ENCODE results near the gene ZIC3.
"Not testable (repeated sequence)": the region's sequence is repeated elsewhere in the genome, so short reads cannot be mapped to it uniquely, and the experiment has no call there.

Gene ZIC3

DNA sequence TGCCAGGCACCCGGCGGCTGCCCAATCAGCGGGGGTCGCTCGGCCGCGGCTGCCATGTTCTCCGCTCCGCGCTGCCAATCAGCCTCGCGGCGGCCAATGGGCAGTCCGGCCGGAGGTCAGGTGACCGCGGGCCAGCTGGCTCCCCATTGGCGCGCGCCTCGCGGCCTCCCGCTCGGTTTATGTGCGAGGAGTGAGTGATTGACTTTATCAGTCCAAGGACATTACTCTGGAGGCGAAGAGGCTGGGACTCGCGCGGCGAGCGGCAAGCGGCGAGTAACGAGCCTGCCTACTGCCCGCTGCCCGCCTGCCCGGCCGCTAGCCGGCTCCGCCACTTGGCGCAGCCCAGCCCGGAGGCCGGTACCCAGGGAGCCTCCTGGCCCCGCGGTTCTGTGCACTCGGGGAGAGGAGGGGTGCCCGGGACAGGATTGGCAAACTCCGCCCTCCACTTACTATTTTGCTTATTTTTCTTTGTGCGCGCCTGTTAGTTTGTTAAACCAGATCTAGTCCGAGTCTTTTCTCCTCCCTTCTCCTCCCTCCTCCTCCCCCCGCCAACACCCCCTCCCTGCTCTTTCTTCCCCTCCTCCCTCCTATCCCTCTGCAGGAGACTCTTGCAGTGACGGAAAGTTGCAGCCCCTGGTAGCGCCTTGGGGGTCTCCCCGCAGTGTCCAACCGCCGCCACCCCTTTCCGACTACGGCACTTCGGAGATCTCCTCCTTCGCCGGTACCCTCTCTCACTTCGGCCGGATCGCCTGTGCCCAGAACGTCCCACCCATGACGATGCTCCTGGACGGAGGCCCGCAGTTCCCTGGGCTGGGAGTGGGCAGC is at the start of gene ZIC3:
ZIC3 (plus strand) TSS at position 207 of the 825 bp plus-strand sequence; CDS start at position 772, 565 bp downstream.
- H3K9me3 ChIP-seq (ENCODE audit: low read length) = no peaks in the 10 kb centered on the region
- peaks cover 23% of the 10 kb centered on the region for H3K27me3 ChIP-seq (ENCODE audit: insufficient read depth, low read length)
- peak within 1 kb of the TSS; percentile 68 for H2AFZ ChIP-seq (ENCODE audit: low read depth, low read length)
- H3K4me1 ChIP-seq (ENCODE audit: insufficient read depth, low read length) = peaks cover 2% of the 10 kb centered on the region
- no peaks in the 10 kb centered on the region for H3K36me3 ChIP-seq (ENCODE audit: insufficient read depth, low read length)
- H3K4me3 ChIP-seq (ENCODE audit: low read length) = peak within 1 kb of the TSS; percentile 61

DNA sequence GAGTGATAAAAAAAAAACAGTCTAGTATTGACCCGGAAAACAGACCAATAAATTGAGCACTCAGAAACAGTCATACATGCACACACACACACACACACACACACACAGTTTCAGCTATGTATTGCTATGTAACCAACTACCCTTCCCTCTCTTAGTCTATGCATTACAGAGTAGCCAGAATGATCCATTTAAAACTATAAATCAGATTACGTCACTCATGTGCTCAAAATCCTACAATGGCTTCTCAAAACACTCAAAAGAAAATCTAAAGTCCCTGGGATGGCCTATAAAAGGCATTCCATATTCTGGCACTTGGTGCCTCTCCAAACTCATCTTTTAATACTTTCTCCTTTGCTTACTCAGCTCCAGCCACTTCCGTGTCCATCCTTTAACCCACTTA is 46.5 kb upstream of the ZIC3 start:
- Histone ChIP-seq H3K4me3 (ENCODE audit: low read length) (no peak overlapping the region), H2AFZ (ENCODE audit: low read depth, low read length) (no peak overlapping the region), H3K27me3 (ENCODE audit: insufficient read depth, low read length) (peaks cover 10% of the 10 kb centered on the region), H3K4me1 (ENCODE audit: insufficient read depth, low read length) (no peaks in the 10 kb centered on the region), H3K9me3 (ENCODE audit: low read length) (no peaks in the 10 kb centered on the region), H3K36me3 (ENCODE audit: insufficient read depth, low read length) (no peaks in the 10 kb centered on the region)

DNA sequence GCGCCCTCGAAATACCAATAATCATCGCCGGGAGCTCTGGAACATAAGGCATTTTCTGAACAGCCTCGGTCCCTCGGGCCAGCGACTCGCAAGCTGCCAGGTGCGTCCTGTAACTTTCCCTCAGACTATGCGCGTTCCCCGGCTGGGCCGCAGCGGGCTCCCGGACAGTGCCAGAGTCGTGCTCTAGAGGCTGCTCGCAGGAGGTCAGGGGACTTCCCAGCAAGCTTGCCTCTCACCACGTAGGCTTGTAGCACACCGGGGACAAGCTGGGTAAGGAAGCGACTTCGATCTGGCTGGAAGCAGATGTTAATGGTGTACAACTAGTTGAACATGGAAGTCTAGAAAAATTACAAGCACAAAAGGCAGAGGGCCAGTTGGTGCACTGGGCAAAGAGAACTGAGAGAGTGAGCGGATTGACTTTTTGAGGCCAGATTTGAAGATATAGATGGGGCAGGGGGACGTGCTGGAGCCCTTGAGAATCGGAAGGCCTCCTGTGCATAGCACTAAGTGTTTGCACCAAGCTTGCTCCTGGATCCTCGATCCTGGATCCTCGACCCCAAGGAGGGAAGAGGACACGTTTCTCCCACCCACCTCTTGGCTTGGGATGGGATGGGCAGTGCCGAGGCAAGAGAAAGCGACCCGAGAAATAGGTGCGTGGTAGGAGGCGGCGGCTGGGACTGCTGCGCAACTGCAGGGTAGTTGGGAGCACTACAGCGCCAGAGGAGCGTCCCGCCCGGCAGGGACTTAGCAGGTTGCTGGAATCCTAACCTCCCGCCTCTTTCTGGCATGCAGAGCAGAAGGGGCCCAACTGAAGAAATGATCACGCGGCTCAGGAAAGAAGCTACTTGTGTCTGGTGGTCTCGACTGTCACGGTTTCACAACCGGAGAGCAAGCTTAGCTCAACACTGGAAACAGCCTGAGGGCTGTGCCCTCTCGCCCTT is 19.9 kb upstream of the ZIC3 start:
- no peaks in the 10 kb centered on the region for H3K9me3 ChIP-seq (ENCODE audit: low read length)
- H2AFZ ChIP-seq (ENCODE audit: low read depth, low read length) = no peak overlapping the region
- H3K36me3 ChIP-seq (ENCODE audit: insufficient read depth, low read length) = no peaks in the 10 kb centered on the region
- no peak overlapping the region for H3K4me3 ChIP-seq (ENCODE audit: low read length)
- peaks cover 2% of the 10 kb centered on the region for H3K27me3 ChIP-seq (ENCODE audit: insufficient read depth, low read length)
- H3K4me1 ChIP-seq (ENCODE audit: insufficient read depth, low read length) = no peaks in the 10 kb centered on the region

DNA sequence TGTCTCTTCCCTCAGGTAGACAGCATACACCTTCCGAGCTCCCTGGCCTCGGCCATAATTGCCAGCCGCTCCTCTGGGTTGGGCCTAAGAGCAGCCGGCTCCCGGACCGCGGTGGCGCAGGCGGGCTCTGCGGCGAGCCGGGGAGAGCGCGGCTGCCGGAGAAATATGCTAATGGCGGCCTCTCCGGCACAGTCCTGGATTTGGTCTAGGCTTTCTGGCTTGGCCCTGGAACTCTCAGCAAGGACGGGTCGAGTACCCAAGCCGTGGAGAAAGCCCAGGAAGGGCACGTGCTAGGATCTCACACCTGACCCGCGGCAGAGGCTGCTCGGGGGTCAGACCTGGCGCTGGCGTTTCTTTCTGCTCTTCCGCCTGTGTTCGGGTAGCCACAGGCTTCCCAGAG is 18.6 kb upstream of the ZIC3 start:
- no peaks in the 10 kb centered on the region for H3K36me3 ChIP-seq (ENCODE audit: insufficient read depth, low read length)
- no peaks in the 10 kb centered on the region for H3K9me3 ChIP-seq (ENCODE audit: low read length)
- no peak overlapping the region for H3K4me3 ChIP-seq (ENCODE audit: low read length)
- peaks cover 6% of the 10 kb centered on the region for H3K27me3 ChIP-seq (ENCODE audit: insufficient read depth, low read length)
- no peaks in the 10 kb centered on the region for H3K4me1 ChIP-seq (ENCODE audit: insufficient read depth, low read length)
- H2AFZ ChIP-seq (ENCODE audit: low read depth, low read length) = no peak overlapping the region

DNA sequence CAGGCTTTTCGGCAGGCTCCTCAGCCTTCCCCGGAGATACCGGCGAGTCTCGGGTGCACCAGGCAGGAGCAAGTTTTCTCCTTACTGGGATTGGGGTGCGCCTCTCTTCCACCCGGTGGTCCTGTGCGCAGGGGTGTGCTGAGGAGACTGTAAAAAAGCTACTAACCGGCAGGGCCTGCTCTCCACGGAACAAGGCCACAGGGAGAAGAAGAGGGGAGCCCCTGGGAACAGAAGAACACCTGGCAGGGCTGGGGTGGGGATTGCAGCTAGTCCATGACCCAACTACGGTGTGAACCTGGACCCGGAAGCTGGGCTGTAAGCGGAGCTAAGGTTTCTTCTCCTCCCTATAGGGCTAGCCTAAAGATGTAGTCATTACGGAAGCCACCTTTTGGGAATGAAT is 17.7 kb upstream of the ZIC3 start:
- H3K4me1 ChIP-seq (ENCODE audit: insufficient read depth, low read length) = no peaks in the 10 kb centered on the region
- H3K36me3 ChIP-seq (ENCODE audit: insufficient read depth, low read length) = no peaks in the 10 kb centered on the region
- no peak overlapping the region for H3K4me3 ChIP-seq (ENCODE audit: low read length)
- no peaks in the 10 kb centered on the region for H3K9me3 ChIP-seq (ENCODE audit: low read length)
- peaks cover 6% of the 10 kb centered on the region for H3K27me3 ChIP-seq (ENCODE audit: insufficient read depth, low read length)
- H2AFZ ChIP-seq (ENCODE audit: low read depth, low read length) = no peak overlapping the region

DNA sequence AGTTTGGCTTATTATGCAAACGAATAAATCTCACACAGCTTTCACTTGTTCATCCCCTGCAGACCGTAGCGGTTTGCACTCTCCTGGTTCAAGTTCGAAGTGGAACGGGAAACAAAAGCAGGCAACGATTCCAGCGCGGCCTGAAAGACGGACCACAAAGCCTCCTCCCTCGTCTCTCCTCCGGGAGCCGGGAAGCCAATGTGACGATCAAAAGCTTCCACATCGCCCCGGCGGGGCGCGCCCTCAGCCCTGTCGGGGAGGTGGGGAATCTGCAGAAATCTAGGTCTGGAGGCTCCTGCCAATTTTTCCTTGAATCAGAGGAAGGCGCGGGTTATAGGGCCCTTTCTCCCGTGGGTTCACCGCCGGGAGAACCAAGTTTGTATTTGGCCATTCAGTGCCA is 16.9 kb upstream of the ZIC3 start:
- H3K36me3 ChIP-seq (ENCODE audit: insufficient read depth, low read length) = no peaks in the 10 kb centered on the region
- no peak overlapping the region for H3K4me3 ChIP-seq (ENCODE audit: low read length)
- peaks cover 6% of the 10 kb centered on the region for H3K27me3 ChIP-seq (ENCODE audit: insufficient read depth, low read length)
- H3K9me3 ChIP-seq (ENCODE audit: low read length) = no peaks in the 10 kb centered on the region
- no peaks in the 10 kb centered on the region for H3K4me1 ChIP-seq (ENCODE audit: insufficient read depth, low read length)
- no peak overlapping the region for H2AFZ ChIP-seq (ENCODE audit: low read depth, low read length)

DNA sequence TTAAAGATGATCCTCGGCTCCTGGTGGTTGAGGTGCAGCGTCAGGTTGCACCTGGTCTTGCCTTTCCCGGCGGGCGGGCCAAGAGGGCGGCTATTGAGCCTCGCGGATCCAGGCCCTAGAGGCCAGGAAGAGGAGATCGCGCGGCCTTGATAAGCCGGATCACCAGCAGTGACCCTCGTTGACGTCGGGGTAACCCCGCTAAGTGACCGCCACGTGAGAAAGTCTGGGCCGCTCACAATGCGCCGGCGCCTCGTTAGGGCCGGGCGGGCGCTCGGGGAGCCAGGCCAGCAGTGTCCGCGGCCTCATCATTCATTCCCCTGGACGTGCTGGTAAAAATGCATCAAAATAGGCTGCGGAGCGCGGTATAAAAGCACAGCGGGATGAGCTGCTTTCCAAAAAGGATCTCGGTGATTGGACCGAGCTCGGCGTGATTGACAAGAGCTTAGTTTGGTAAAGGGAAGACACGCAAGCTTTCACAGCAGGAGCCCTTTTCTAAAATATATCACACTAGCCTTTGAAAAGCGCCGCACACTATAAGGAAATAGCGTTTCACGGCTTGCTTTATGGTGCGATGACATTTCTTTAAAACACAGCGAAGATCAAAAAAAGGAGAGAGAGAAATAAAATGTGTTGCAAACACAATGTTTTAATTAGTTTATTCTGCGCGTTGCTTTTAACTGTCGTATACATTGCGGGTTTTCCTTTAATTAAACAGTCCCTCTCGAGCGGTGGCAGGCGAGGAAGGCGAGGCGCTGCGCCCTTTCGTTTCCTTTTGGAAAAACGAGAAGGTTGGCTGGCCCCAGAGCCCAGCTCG is 15.9 kb upstream of the ZIC3 start:
- Histone ChIP-seq H3K27me3 (ENCODE audit: insufficient read depth, low read length) (peaks cover 6% of the 10 kb centered on the region), H3K9me3 (ENCODE audit: low read length) (no peaks in the 10 kb centered on the region), H3K4me1 (ENCODE audit: insufficient read depth, low read length) (no peaks in the 10 kb centered on the region), H2AFZ (ENCODE audit: low read depth, low read length) (no peak overlapping the region), H3K4me3 (ENCODE audit: low read length) (peak overlapping the region; percentile 34), H3K36me3 (ENCODE audit: insufficient read depth, low read length) (no peaks in the 10 kb centered on the region)

DNA sequence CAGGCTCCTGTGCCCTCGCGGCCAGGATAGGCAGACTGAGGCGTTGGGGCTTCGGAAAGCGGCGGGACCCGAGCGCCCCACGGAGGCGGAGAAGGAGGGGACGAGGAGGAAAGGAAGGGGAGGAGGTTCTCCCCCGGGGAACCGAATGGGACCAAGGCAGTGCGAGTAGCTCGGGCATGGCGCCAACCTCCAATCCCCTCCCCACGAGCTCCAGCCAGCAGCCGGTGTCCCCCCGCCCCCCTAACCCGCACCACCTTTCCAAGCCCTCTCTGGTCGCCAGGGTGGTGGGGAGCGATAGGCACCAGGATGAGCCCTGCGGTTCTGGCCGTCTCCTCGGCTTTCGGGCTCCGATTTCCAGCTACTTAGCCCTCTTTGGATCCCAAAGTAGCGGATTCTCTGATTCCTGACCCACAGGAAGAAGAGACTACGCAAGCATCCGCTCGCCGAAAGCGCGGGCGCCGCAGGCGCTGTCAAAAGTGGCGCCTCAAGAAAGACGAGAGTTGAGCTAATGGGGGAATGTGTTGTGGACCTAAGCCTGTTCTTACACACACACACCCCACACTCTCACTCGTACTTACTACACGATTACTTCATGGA is 15.2 kb upstream of the ZIC3 start:
- peak overlapping the region; percentile 34 for H3K4me3 ChIP-seq (ENCODE audit: low read length)
- H2AFZ ChIP-seq (ENCODE audit: low read depth, low read length) = no peak overlapping the region
- H3K9me3 ChIP-seq (ENCODE audit: low read length) = no peaks in the 10 kb centered on the region
- H3K4me1 ChIP-seq (ENCODE audit: insufficient read depth, low read length) = no peaks in the 10 kb centered on the region
- H3K36me3 ChIP-seq (ENCODE audit: insufficient read depth, low read length) = no peaks in the 10 kb centered on the region
- peaks cover 7% of the 10 kb centered on the region for H3K27me3 ChIP-seq (ENCODE audit: insufficient read depth, low read length)

DNA sequence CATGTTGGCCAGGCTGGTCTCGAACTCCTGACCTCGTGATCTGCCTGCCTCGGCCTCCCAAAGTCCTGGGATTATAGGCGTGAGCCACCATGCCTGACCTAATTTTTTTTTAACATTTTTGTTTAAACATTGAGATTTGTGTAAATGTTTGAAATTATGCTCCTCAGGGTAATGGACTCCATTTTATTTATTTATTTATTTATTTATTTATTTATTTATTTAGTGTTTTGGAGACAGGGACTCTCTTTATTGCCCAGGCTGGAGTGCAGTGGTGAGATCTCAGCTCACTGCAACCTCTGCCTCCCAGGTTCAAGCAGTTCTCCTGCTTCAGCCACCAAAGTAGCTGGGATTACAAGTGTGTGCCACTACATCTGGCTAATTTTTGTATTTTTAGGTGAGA is 13.8 kb upstream of the ZIC3 start:
- H2AFZ ChIP-seq (ENCODE audit: low read depth, low read length); H3K9me3 ChIP-seq (ENCODE audit: low read length); H3K4me3 ChIP-seq (ENCODE audit: low read length); H3K4me1 ChIP-seq (ENCODE audit: insufficient read depth, low read length); H3K36me3 ChIP-seq (ENCODE audit: insufficient read depth, low read length); H3K27me3 ChIP-seq (ENCODE audit: insufficient read depth, low read length): not testable (repeated sequence)

DNA sequence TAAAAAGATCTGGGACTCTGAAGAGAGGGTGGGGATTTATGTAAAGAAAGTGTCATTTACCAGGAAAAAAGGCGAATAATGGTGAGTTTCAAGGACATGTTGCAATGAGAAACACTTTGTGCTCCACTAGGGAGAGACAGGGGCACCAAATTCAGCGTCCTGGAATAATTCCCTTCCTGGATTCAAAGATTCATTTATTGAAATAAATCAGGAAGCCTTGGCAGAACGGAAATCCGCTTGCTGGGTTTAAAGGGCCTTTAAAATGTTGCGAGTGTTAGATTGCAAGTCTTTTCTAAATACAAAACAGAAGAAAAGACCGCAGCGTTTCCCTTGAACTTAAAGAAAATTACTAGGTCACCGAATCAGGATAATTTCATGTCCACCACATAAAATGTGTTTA is 3.8 kb upstream of the ZIC3 start:
- Histone ChIP-seq H3K36me3 (ENCODE audit: insufficient read depth, low read length) (no peaks in the 10 kb centered on the region), H3K4me1 (ENCODE audit: insufficient read depth, low read length) (peaks cover 3% of the 10 kb centered on the region), H3K4me3 (ENCODE audit: low read length) (no peak overlapping the region), H2AFZ (ENCODE audit: low read depth, low read length) (no peak overlapping the region), H3K27me3 (ENCODE audit: insufficient read depth, low read length) (peaks cover 28% of the 10 kb centered on the region), H3K9me3 (ENCODE audit: low read length) (no peaks in the 10 kb centered on the region)

DNA sequence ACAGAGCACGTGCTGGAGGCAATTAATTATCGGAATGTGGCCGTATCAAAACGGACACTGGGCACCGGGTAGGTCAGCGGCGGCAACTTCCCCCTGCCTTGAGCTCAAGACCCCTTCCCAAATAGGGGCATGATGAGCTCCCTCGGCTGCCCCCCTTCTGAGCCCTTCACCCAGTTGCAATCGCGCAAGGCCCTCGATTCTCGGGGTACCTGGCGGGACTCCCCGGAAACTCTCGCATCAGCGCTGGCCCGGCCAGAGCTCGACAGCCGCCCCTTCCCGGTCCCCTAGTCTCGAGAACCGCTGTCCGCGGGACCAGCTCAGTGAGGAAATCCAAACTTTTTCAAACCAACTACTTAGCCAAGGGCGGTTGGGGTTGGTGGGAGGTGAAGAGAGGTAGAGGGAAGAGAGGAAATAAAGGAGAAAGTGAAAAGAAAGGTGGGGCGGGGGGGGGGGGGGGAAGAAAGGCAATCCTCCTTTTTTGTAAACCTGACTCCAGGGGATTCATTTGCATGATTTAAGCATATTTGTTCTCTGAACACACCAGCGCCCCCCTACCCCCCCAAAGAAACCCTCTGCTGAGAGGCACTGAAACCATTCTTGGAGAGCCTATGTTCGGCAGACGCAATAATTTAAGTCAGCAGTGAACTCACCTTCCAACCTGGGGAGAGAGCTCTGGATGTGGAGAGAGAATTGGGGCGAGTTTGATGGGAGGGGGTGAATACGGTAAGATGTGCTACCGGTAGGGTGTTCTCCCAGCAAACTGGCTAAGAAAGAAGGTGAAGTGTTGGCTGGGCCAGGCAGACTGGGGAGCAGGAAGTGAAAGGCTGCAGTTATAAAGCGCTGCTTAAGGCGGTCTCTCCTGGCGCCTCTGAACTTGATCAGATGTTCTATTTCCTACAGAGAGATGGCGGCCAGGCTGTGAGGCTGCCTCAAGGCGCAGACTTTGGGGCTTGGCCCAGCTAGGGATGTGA is 2.0 kb upstream of the ZIC3 start:
- Histone ChIP-seq H3K4me1 (ENCODE audit: insufficient read depth, low read length) (peaks cover 4% of the 10 kb centered on the region), H3K9me3 (ENCODE audit: low read length) (no peaks in the 10 kb centered on the region), H3K27me3 (ENCODE audit: insufficient read depth, low read length) (peaks cover 26% of the 10 kb centered on the region), H3K36me3 (ENCODE audit: insufficient read depth, low read length) (no peaks in the 10 kb centered on the region), H3K4me3 (ENCODE audit: low read length) (no peak overlapping the region), H2AFZ (ENCODE audit: low read depth, low read length) (no peak overlapping the region)
